DOHH2 (cell line): ENCODE data around the gene DRAXIN.

Experiments
- H3F3A ChIP-seq: fragments of 200-600 bp; sonication (generic), shearing (Covaris generic); 2 replicates; pipeline ENCODE4 v1.6.0; 2016; ENCODE audit warnings: antibody characterized with exemption, mild to moderate bottlenecking; ENCODE audit not compliant: control insufficient read depth, insufficient read depth
- H3K27ac ChIP-seq: fragments of 200-600 bp; sonication (generic); 2 replicates; pipeline ENCODE4 v1.5.1; 2014; ENCODE audit warnings: low read depth, mild to moderate bottlenecking, low read length, moderate library complexity
- H3K27me3 ChIP-seq: fragments of 200-600 bp; sonication (generic); 2 replicates; pipeline ENCODE4 v1.6.1; 2014; ENCODE audit warnings: mild to moderate bottlenecking, low read length, mixed read lengths; ENCODE audit not compliant: control insufficient read depth
- H3K36me3 ChIP-seq: fragments of 200-600 bp; sonication (generic); 2 replicates; pipeline ENCODE4 v1.6.1; 2014; ENCODE audit warnings: mild to moderate bottlenecking, low read length, moderate library complexity, mixed read lengths; ENCODE audit not compliant: control insufficient read depth
- H3K4me1 ChIP-seq: fragments of 200-600 bp; sonication (generic); 2 replicates; pipeline ENCODE4 v1.6.1; 2014; ENCODE audit warnings: mild to moderate bottlenecking, low read length, mixed read lengths; ENCODE audit not compliant: control insufficient read depth
- H3K4me2 ChIP-seq: fragments of 200-600 bp; sonication (generic); 2 replicates; pipeline ENCODE4 v1.6.0; 2014; ENCODE audit warnings: mild to moderate bottlenecking, low read length, moderate library complexity
- H3K4me3 ChIP-seq: fragments of 200-600 bp; sonication (generic); 2 replicates; pipeline ENCODE4 v1.5.1; 2014; ENCODE audit warnings: mild to moderate bottlenecking, low read length, mixed read lengths
- H3K79me2 ChIP-seq: fragments of 200-600 bp; sonication (generic); 2 replicates; pipeline ENCODE4 v1.6.1; 2014; ENCODE audit warnings: mild to moderate bottlenecking, low read length, mixed read lengths; ENCODE audit not compliant: control insufficient read depth
- H3K9me2 ChIP-seq: fragments of 200-600 bp; sonication (generic); replicated peaks from 2 replicates; pipeline ENCODE4 v1.6.1; 2014; ENCODE audit warnings: mild to moderate bottlenecking, low read length, mixed read lengths; ENCODE audit not compliant: control insufficient read depth
- H3K9me3 ChIP-seq: fragments of 200-600 bp; sonication (generic); 2 replicates; pipeline ENCODE4 v1.6.1; 2014; ENCODE audit warnings: antibody characterized with exemption, low read length, mixed read lengths; ENCODE audit not compliant: control insufficient read depth, insufficient read depth
- H4K20me1 ChIP-seq: fragments of 200-600 bp; sonication (generic); 2 replicates; pipeline ENCODE4 v1.6.0; 2014; ENCODE audit warnings: low read depth, mild to moderate bottlenecking, antibody characterized with exemption, low read length, moderate library complexity; ENCODE audit not compliant: control insufficient read depth, insufficient read depth
- EZH2phosphoT487 ChIP-seq: fragments of 200-600 bp; sonication (generic); IDR thresholded peaks from 2 replicates; pipeline ENCODE4 v1.6.1; 2017; ENCODE audit warnings: borderline replicate concordance, mild to moderate bottlenecking, antibody characterized with exemption, low read length, moderate library complexity, mixed read lengths
- TF ChIP-seq, protein P1 (sequence below): fragments of 200-600 bp; sonication (generic); IDR thresholded peaks from one replicate; pipeline ENCODE4 v1.5.1; 2014; ENCODE audit warnings: antibody characterized with exemption, mild to moderate bottlenecking, low read depth, low read length; ENCODE audit not compliant: poor library complexity, severe bottlenecking

Gene DRAXIN

GRCh38 chr1:11727119-11727518 lies 35.6 kb downstream of the DRAXIN start:
- peaks cover 28% of the 10 kb centered on the region for H3K4me1 ChIP-seq
- no peak overlapping the region for H3K4me2 ChIP-seq
- H3K27ac ChIP-seq = no peak overlapping the region
- no peaks in the 10 kb centered on the region for H3K79me2 ChIP-seq
- no peaks in the 10 kb centered on the region for H4K20me1 ChIP-seq
- H3K4me3 ChIP-seq = no peak overlapping the region
- H3K9me2 ChIP-seq = no peaks in the 10 kb centered on the region
- H3K9me3 ChIP-seq = no peaks in the 10 kb centered on the region
- H3K27me3 ChIP-seq = peaks cover 2% of the 10 kb centered on the region; the same call in 1 of the 2 replicates
- H3F3A ChIP-seq = no peaks in the 10 kb centered on the region
- H3K36me3 ChIP-seq = no peaks in the 10 kb centered on the region
- no peak for TF ChIP-seq EZH2phosphoT487
- TF ChIP-seq, protein P1, sequence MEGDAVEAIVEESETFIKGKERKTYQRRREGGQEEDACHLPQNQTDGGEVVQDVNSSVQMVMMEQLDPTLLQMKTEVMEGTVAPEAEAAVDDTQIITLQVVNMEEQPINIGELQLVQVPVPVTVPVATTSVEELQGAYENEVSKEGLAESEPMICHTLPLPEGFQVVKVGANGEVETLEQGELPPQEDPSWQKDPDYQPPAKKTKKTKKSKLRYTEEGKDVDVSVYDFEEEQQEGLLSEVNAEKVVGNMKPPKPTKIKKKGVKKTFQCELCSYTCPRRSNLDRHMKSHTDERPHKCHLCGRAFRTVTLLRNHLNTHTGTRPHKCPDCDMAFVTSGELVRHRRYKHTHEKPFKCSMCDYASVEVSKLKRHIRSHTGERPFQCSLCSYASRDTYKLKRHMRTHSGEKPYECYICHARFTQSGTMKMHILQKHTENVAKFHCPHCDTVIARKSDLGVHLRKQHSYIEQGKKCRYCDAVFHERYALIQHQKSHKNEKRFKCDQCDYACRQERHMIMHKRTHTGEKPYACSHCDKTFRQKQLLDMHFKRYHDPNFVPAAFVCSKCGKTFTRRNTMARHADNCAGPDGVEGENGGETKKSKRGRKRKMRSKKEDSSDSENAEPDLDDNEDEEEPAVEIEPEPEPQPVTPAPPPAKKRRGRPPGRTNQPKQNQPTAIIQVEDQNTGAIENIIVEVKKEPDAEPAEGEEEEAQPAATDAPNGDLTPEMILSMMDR = no peak

DNA sequence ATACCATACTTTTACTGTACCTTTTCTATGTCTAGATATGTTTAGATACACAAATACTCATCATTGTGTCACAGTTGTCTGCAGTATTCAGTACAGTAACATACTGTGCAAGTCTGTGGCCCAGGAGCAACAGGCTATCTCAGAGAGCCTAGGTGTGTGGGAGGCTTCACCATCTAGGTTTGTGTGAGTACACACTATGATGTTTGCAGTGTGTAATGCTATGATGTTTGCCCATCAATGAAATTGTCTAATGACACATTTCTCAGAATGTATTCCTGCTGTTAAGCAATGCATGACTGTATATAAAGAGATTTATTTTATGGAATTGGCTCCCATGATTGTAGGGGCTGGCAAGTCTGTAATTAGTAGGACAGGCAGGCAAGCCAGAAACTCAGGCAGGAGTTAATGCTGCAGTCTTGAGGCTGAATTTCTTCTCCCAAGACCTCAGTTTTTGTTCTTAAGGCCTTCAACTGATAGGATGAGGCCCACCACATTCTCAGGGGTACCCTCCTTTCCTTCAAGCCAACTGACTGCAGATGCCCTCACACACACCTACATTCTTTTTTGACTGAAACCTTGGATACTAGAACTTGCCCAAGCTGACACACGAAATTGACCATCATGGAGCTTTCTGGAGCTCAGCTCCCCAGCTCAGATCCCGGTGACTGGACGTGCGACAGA lies 36.8 kb downstream of the DRAXIN start:
- Histone ChIP-seq H3K27me3 (peaks cover 2% of the 10 kb centered on the region; the same call in 1 of the 2 replicates), H3K27ac (no peak overlapping the region), H3K36me3 (no peaks in the 10 kb centered on the region), H3K4me2 (no peak overlapping the region), H3K79me2 (no peaks in the 10 kb centered on the region), H3K4me3 (no peak overlapping the region), H3K4me1 (peaks cover 28% of the 10 kb centered on the region), H4K20me1 (no peaks in the 10 kb centered on the region), H3F3A (no peaks in the 10 kb centered on the region), H3K9me2 (no peaks in the 10 kb centered on the region), H3K9me3 (no peaks in the 10 kb centered on the region)
- TF ChIP-seq EZH2phosphoT487 = no peak

GRCh38 chr1:11729155-11729497 lies 37.6 kb downstream of the DRAXIN start:
- no peaks in the 10 kb centered on the region for H3K79me2 ChIP-seq
- no peaks in the 10 kb centered on the region for H3K9me3 ChIP-seq
- no peaks in the 10 kb centered on the region for H3K9me2 ChIP-seq
- no peaks in the 10 kb centered on the region for H3F3A ChIP-seq
- no peak overlapping the region for H3K27ac ChIP-seq
- peaks cover 28% of the 10 kb centered on the region for H3K4me1 ChIP-seq
- no peaks in the 10 kb centered on the region for H3K36me3 ChIP-seq
- TF ChIP-seq, protein P1 = no peak
- TF ChIP-seq EZH2phosphoT487 = no peak
- no peak overlapping the region for H3K4me3 ChIP-seq
- H4K20me1 ChIP-seq = no peaks in the 10 kb centered on the region
- no peak overlapping the region for H3K4me2 ChIP-seq
- peaks cover 2% of the 10 kb centered on the region; the same call in 1 of the 2 replicates for H3K27me3 ChIP-seq
